ENCODE measurements around the gene TMEM134.
"Not testable (repeated sequence)": the region's sequence is repeated elsewhere in the genome, so short reads cannot be mapped to it uniquely, and the experiment has no call there.

DNA sequence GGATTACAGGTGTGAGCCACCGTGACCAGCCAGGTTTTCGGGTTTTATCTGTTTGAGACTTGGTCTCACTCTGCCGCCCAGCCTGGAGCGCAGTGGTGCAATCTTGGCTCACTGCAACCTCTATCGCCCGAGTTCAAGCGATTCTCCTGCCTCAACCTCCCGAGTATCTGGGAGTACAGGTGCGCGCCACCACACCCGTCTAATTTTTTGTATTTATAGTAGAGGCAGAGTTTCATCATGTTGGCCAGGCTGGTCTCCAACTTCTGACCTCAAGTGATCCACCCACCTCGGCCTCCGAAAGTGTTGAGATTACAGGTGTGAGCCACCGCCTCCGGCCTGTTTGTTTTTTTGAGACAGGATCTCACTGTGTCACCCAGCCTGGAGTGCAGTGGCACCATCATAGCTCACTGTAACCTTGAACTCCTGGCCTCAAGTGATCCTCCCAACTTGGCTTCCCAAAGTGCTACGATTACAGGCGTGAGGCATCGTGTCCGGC lies 41.6 kb downstream of the TMEM134 start:
- TF ChIP-seq CTCF (IDR thresholded peaks at IDR 0.05 in 2 of 3, conservative IDR thresholded peaks at IDR 0.05 in 1 of 3; ENCODE audit: control insufficient read depth in 2 of 3, extremely low read depth in 1 of 3, insufficient read depth in 1 of 3, low read depth in 3 of 3, low read length in 3 of 3); USF2 (IDR thresholded peaks at IDR 0.05; ENCODE audit: borderline replicate concordance, low read depth, low read length): not testable (repeated sequence)

Data from GM12878 (cell line).